AG04449 (cell line): ENCODE data around the gene POLR2L.
A peak's percentile ranks its signal among the peaks of the same experiment; 100 is the strongest.

Source experiments
- CTCF ChIA-PET: fragments of 350-600 bp; formaldehyde crosslinking; extraction: SDS; loops from one replicate; lab custom pipeline; 2021; ENCODE audit warnings: antibody characterized with exemption; lab: Yijun Ruan, JAX
- POLR2A ChIA-PET: fragments of 400-600, 350-600 bp; formaldehyde crosslinking; extraction: SDS; loops from one replicate; lab custom pipeline; 2020; ENCODE audit warnings: antibody characterized with exemption, inconsistent platforms; lab: Yijun Ruan, JAX
- DNase-seq: peaks from one replicate; pipeline ENCODE4 v3.0.0-alpha.2; 2010; ENCODE audit warnings: low read depth, low spot score
- H3K4me3 ChIP-seq: 2 replicates; pipeline ENCODE4 v1.5.1; 2011; ENCODE audit warnings: low read depth, mild to moderate bottlenecking, control low read depth, low read length
- CTCF ChIP-seq: IDR thresholded peaks from one replicate; pipeline ENCODE4 v1.5.1; 2011; ENCODE audit warnings: mild to moderate bottlenecking, moderate library complexity, low read length, control low read depth, inconsistent platforms; ENCODE audit not compliant: insufficient read depth; ENCODE audit errors: missing control alignments

POLR2L gene

GRCh38 chr11:820655-821511 is 21.4 kb downstream of the POLR2L start:
- H3K4me3 ChIP-seq: peak overlapping the region; percentile 72
- CTCF ChIA-PET: interaction anchor here (1.2 to 1.7 kb wide), 2 partner anchors 11 to 13 kb away, joined by 3 to 6 read pairs; no protein-coding TSS in a partner anchor
- POLR2A ChIA-PET: interaction anchor here (0.6 to 4.6 kb wide), 6 partner anchors 11 to 47 kb away, joined by 3 to 96 read pairs (median 8); partner anchors contain the start of genes CD151 and RPLP2
- no peak for TF ChIP-seq CTCF
- DNase-seq: no peak

- ChIA-PET CTCF (interaction anchor here (1.2 to 1.7 kb wide), 2 partner anchors 12 to 14 kb away, joined by 3 to 6 read pairs; no protein-coding TSS in a partner anchor), POLR2A (interaction anchor here (0.6 to 4.6 kb wide), 10 partner anchors 7 to 124 kb away, joined by 3 to 96 read pairs (median 5); partner anchors contain the start of genes CD151, RPLP2, TMEM80 and TSPAN4)
- no peak for TF ChIP-seq CTCF
- H3K4me3 ChIP-seq: peak overlapping the region; percentile 72
- DNase-seq: no peak
These were observed 22.2 kb downstream of the POLR2L start for GRCh38 chr11:819943-820649.

- CTCF ChIA-PET: interaction anchor here (0.7 to 1.4 kb wide), 5 partner anchors 14 to 79 kb away, joined by 3 to 5 read pairs (median 4); no protein-coding TSS in a partner anchor
- DNase-seq: no peak
- POLR2A ChIA-PET: interaction anchor here (0.7 to 4.6 kb wide), 15 partner anchors 8 to 123 kb away, joined by 3 to 96 read pairs (median 6); partner anchors contain the start of genes CD151, PIDD1, RPLP2 and TMEM80
- peak overlapping the region; percentile 72 for H3K4me3 ChIP-seq
- TF ChIP-seq CTCF: peak; percentile 25
These were observed 23.0 kb downstream of the POLR2L start for GRCh38 chr11:819129-819931.

GRCh38 chr11:818396-819128 is 23.8 kb downstream of the POLR2L start, which contains the start of gene PNPLA2:
TSS of gene PNPLA2 (plus strand) at chr11:818914. CDS start at chr11:819719, 805 bp downstream.
- peak within 1 kb of the TSS; percentile 72 for H3K4me3 ChIP-seq
- DNase-seq: no peak
- TF ChIP-seq CTCF: no peak
- ChIA-PET POLR2A (interaction anchor here (0.7 to 4.6 kb wide), 15 partner anchors 7 to 123 kb away, joined by 3 to 96 read pairs (median 6); partner anchors contain the start of genes CD151, PIDD1, RPLP2 and TMEM80), CTCF (interaction anchor here (0.7 to 1.4 kb wide), 5 partner anchors 15 to 80 kb away, joined by 3 to 5 read pairs (median 4); no protein-coding TSS in a partner anchor)

- H3K4me3 ChIP-seq: no peak overlapping the region
- no peak for DNase-seq
- ChIA-PET POLR2A (interaction anchor here (1.7 kb wide), 1 partner anchor 26 kb away, joined by 5 read pairs; the partner anchor contains the start of gene TSPAN4), CTCF (interaction anchor here (1.5 to 1.7 kb wide), 2 partner anchors 11 to 18 kb away, joined by 4 read pairs; partner anchors contain the start of gene CRACR2B)
- TF ChIP-seq CTCF: no peak
These were observed 25.9 kb downstream of the POLR2L start for GRCh38 chr11:816433-816779.
